GM18502 (cell line): ENCODE data around the gene PRPF38B.
"Not testable (repeated sequence)": the region's sequence is repeated elsewhere in the genome, so short reads cannot be mapped to it uniquely, and the experiment has no call there.

ENCODE experiments used
- ATAC-seq: cut with Tn5 transposase; IDR thresholded peaks from one replicate; pipeline ENCODE4 v1.9.1; 2021; ENCODE audit warnings: mild to moderate bottlenecking; ENCODE audit not compliant: unreplicated experiment, poor library complexity

Gene PRPF38B

GRCh38 chr1:108691942-108692723 is at the start of gene PRPF38B:
PRPF38B (plus strand) TSS chr1:108692310; CDS start chr1:108692592, 282 bp downstream.
- ATAC-seq = peak; percentile 94

GRCh38 chr1:108643492-108644335 is 48.4 kb upstream of the PRPF38B start:
- peak; percentile 70 for ATAC-seq

- no peak for ATAC-seq
Observed at GRCh38 chr1:108644984-108645383, 47.1 kb upstream of the PRPF38B start.

GRCh38 chr1:108645564-108646184 is 46.4 kb upstream of the PRPF38B start:
- ATAC-seq = no peak

GRCh38 chr1:108646265-108646647 is 45.9 kb upstream of the PRPF38B start:
- ATAC-seq = no peak

- peak; percentile 73 for ATAC-seq
Observed at GRCh38 chr1:108646648-108647269, 45.4 kb upstream of the PRPF38B start.

GRCh38 chr1:108653431-108654105 is 38.5 kb upstream of the PRPF38B start:
- ATAC-seq = no peak

- no peak for ATAC-seq
Observed at GRCh38 chr1:108657356-108658080, 34.6 kb upstream of the PRPF38B start.

- peak; percentile 90 for ATAC-seq
Observed at GRCh38 chr1:108661030-108661609, 31.0 kb upstream of the PRPF38B start, which contains the start of gene HENMT1. HENMT1 (minus strand) TSS chr1:108661093; CDS start chr1:108659884, 1,209 bp downstream.

- ATAC-seq = no peak
Observed at GRCh38 chr1:108663074-108663473, 29.0 kb upstream of the PRPF38B start.

GRCh38 chr1:108664481-108664880 is 27.6 kb upstream of the PRPF38B start:
- no peak for ATAC-seq

GRCh38 chr1:108665067-108665466 is 27.0 kb upstream of the PRPF38B start:
- ATAC-seq = no peak

GRCh38 chr1:108665771-108666170 is 26.3 kb upstream of the PRPF38B start:
- no peak for ATAC-seq

- ATAC-seq = not testable (repeated sequence)
Observed at GRCh38 chr1:108667422-108667821, 24.7 kb upstream of the PRPF38B start.

- ATAC-seq = no peak
Observed at GRCh38 chr1:108668777-108669176, 23.3 kb upstream of the PRPF38B start.

GRCh38 chr1:108669679-108670078 is 22.4 kb upstream of the PRPF38B start:
- ATAC-seq = no peak

GRCh38 chr1:108670131-108670773 is 21.9 kb upstream of the PRPF38B start:
- no peak for ATAC-seq

- no peak for ATAC-seq
Observed at GRCh38 chr1:108671143-108671542, 21.0 kb upstream of the PRPF38B start.
